ENCODE data around the gene KIF14. TPM values are rescaled to one million over a fixed set of nuclear protein-coding genes. Genes with fewer than 3 reads are reported as not detected.

KIF14 gene
- total and polyA plus RNA-seq, 2 of the 8 experiments (the other 6 are each of a cell fraction or from before 2014, with no cell fraction given), result 2.6 to 23.3 TPM

DNA sequence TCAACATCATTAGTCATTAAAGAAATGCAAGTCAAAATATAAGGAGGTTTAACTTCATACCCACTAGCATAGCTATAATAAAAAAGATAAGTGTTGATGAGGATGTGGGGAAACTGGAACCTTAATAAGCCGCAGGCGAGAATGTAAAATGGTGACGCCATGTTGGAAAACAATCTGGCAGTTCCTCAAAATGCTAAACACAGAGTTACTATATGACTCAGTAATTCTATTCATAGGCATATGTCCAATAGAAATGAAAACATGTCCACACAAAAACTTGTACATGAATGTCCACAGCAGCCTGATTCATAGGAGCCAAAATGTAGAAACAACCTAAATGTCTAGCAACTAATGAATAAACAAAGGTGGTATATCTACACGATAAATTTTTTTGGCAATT, 26.0 kb upstream of the KIF14 start:
- no peak overlapping the region for H3K27ac ChIP-seq (ENCODE audit: low read depth, low read length)
- no peaks in the 10 kb centered on the region for H3K27me3 ChIP-seq (replicated peaks in 1 of 4; ENCODE audit: control insufficient read depth in 3 of 4, extremely low read depth in 1 of 4, insufficient read depth in 3 of 4, low read length in 3 of 4)
- no peak overlapping the region for H3K14ac ChIP-seq (ENCODE audit: insufficient read length)
- H3K18ac ChIP-seq (ENCODE audit: extremely low read depth, low read length), result no peak overlapping the region
- no peak overlapping the region for H2AFZ ChIP-seq (ENCODE audit: low read length)
- H4K8ac ChIP-seq (ENCODE audit: extremely low read depth, insufficient read depth, low read length), result no peak overlapping the region
- H3K23ac ChIP-seq (ENCODE audit: insufficient read length), result no peak overlapping the region
- H4K91ac ChIP-seq (replicated peaks; ENCODE audit: insufficient read length, low read length), result no peak overlapping the region
- H3K23me2 ChIP-seq (ENCODE audit: low read depth, low read length), result no peaks in the 10 kb centered on the region
- no peak overlapping the region for H4K5ac ChIP-seq (ENCODE audit: insufficient read length, low read depth, low read length)
- H2BK120ac ChIP-seq (replicated peaks; ENCODE audit: low read depth, low read length), result no peak overlapping the region
- CTCF ChIA-PET (ENCODE audit: partially characterized antibody), result interaction anchor here (1.6 kb wide), 1 partner anchor 11 kb away, joined by 5 read pairs; no protein-coding TSS in a partner anchor
- H3K79me2 ChIP-seq (ENCODE audit: control insufficient read depth in 1 of 2, insufficient read depth in 2 of 2, low read length in 2 of 2), result no peaks in the 10 kb centered on the region
- H3K56ac ChIP-seq (replicated peaks; ENCODE audit: insufficient read length, low read depth, low read length), result no peak overlapping the region
- DNase-seq (ENCODE audit: low read depth in 1 of 2, low spot score in 2 of 2) (no peak), FAIRE-seq (no peak)
- no peaks in the 10 kb centered on the region for H3K4me1 ChIP-seq (replicated peaks in 1 of 4; ENCODE audit: control insufficient read depth in 3 of 4, insufficient read depth in 4 of 4, low read length in 3 of 4)
- H3K4me3 ChIP-seq (ENCODE audit: extremely low read depth in 1 of 4, insufficient read depth in 2 of 4, low read depth in 3 of 4, low read length in 4 of 4), result no peak overlapping the region
- H3K79me1 ChIP-seq (ENCODE audit: low read depth, low read length), result no peaks in the 10 kb centered on the region
- H2BK15ac ChIP-seq (ENCODE audit: low read length), result no peak overlapping the region
- no peak overlapping the region for H3K4ac ChIP-seq (replicated peaks; ENCODE audit: insufficient read length, low read depth, low read length)
- no peak overlapping the region for H2AK5ac ChIP-seq (ENCODE audit: low read depth, low read length)
- POLR2A ChIA-PET (ENCODE audit: partially characterized antibody), result interaction anchor here (0.7 to 1.1 kb wide), 2 partner anchors 35 to 245 kb away, joined by 3 read pairs; no protein-coding TSS in a partner anchor
- H3K36me3 ChIP-seq (ENCODE audit: control insufficient read depth in 2 of 4, insufficient read depth in 4 of 4, low read length in 3 of 4), result peaks cover 0 to 28% (median 9%) of the 10 kb centered on the region in 4 experiments
- no peaks in the 10 kb centered on the region for H4K20me1 ChIP-seq (replicated peaks in 1 of 2; ENCODE audit: control insufficient read depth in 1 of 2, insufficient read depth in 2 of 2, low read length in 2 of 2)
- no peak overlapping the region for H3K9ac ChIP-seq (replicated peaks in 1 of 4; ENCODE audit: extremely low read depth in 1 of 4, low read depth in 3 of 4, low read length in 3 of 4)
- H2BK20ac ChIP-seq (ENCODE audit: low read length), result no peak overlapping the region
- H2BK5ac ChIP-seq (ENCODE audit: low read depth, low read length), result no peak overlapping the region
- no peak overlapping the region for H2BK12ac ChIP-seq (ENCODE audit: low read depth, low read length)
- no peaks in the 10 kb centered on the region for H3K9me3 ChIP-seq (ENCODE audit: insufficient read depth in 2 of 2, low read depth in 1 of 2, low read length in 1 of 2)
- WGBS, 2 experiments (ENCODE audit: extremely low coverage in 1 of 2, insufficient coverage in 1 of 2, insufficient read length in 1 of 2, insufficient replicate concordance in 2 of 2, low coverage in 1 of 2, low lambda C conversion rate in 2 of 2, missing lambda C conversion rate in 1 of 2), result 96% methylated on average over 4 of the region's 4 CpGs; no CpG with 5 or more reads in 1 of the 2 experiments
- H3K4me2 ChIP-seq (ENCODE audit: insufficient read depth in 1 of 2, low read depth in 2 of 2, low read length in 2 of 2), result no peak overlapping the region
- TF ChIP-seq RAD21 (IDR thresholded peaks at IDR 0.05 in 1 of 2, conservative IDR thresholded peaks at IDR 0.05 in 1 of 2; ENCODE audit: low read depth in 2 of 2, low read length in 2 of 2), result no peak
- TF ChIP-seq, protein P1, sequence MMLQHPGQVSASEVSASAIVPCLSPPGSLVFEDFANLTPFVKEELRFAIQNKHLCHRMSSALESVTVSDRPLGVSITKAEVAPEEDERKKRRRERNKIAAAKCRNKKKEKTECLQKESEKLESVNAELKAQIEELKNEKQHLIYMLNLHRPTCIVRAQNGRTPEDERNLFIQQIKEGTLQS (IDR thresholded peaks at IDR 0.05; ENCODE audit: insufficient read depth, low read depth, low read length), result no peak
- no peak for TF ChIP-seq TCF12 (IDR thresholded peaks at IDR 0.05; ENCODE audit: low read depth, low read length)
- no peak for TF ChIP-seq FOSL1 (IDR thresholded peaks at IDR 0.05; ENCODE audit: insufficient read depth, low read depth, low read length)
- TF ChIP-seq TEAD4 (IDR thresholded peaks at IDR 0.05; ENCODE audit: low read depth, low read length), result no peak
- TF ChIP-seq TBP (IDR thresholded peaks at IDR 0.05; ENCODE audit: low read depth, low read length), result no peak
- no peak for TF ChIP-seq RFX5 (IDR thresholded peaks at IDR 0.05; ENCODE audit: borderline replicate concordance, low read depth, low read length)
- TF ChIP-seq EP300 (IDR thresholded peaks at IDR 0.05; ENCODE audit: borderline replicate concordance in 1 of 2, low read depth in 2 of 2, low read length in 2 of 2), result no peak
- no peak for TF ChIP-seq CTBP2 (IDR thresholded peaks at IDR 0.05; ENCODE audit: borderline replicate concordance, insufficient read depth, insufficient read length, low read length)

All from H1 (cell line).